Stomach smooth muscle (tissue), 2 donors: ENCODE results near the gene LRP10.
"Not testable (repeated sequence)": the region's sequence is repeated elsewhere in the genome, so short reads cannot be mapped to it uniquely, and the experiment has no call there.

Experiments used
- H3K27ac ChIP-seq: one replicate; pipeline ENCODE4 v1.7.0; 2013; ENCODE audit warnings: mild to moderate bottlenecking, low read length, inconsistent platforms
- H3K27me3 ChIP-seq, 2 donors: one replicate each; pipeline ENCODE4 v1.7.0; 2013; ENCODE audit warnings: low read length in 2 of 2; ENCODE audit not compliant: insufficient read depth in 2 of 2, control insufficient read depth in 1 of 2
- H3K36me3 ChIP-seq, 2 donors: one replicate each; pipeline ENCODE4 v1.7.0; 2013; ENCODE audit warnings: low read length in 2 of 2; ENCODE audit not compliant: control insufficient read depth in 2 of 2, insufficient read depth in 2 of 2
- H3K4me1 ChIP-seq: one replicate; pipeline ENCODE4 v1.7.0; 2013; ENCODE audit warnings: low read length; ENCODE audit not compliant: control insufficient read depth, insufficient read depth
- H3K4me3 ChIP-seq, 2 donors: one replicate each; pipeline ENCODE4 v1.7.0; 2013; ENCODE audit warnings: low read length in 2 of 2
- H3K9ac ChIP-seq, 2 donors: one replicate each; pipeline ENCODE4 v1.7.0; 2013; ENCODE audit warnings: low read length in 2 of 2, mild to moderate bottlenecking in 1 of 2
- H3K9me3 ChIP-seq, 2 donors: one replicate each; pipeline ENCODE4 v1.7.0; 2013; ENCODE audit warnings: low read length in 2 of 2; ENCODE audit not compliant: control insufficient read depth in 2 of 2
- donor health status: healthy.
- donor health status: Pancreatic carcinoma.

LRP10 gene

DNA sequence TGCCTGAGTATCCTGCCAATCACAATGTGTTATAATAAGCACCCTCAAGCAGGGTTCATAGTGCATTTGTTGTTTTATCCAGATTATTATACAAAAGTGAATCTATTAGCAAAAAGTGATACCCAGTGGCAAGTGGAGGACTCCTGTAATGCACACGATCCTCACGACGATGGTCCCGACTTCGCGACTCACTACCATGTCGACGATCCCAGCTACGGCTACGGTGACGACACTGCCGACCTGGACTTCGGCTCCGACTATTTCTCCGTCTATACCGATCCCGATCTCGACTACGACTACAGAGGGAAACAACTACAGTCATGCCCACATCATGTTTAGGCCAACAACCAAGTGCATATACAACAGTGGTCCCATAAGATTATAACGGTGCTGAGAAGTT is 34.5 kb downstream of the LRP10 start:
- no peak overlapping the region for H3K9ac ChIP-seq
- H3K4me3 ChIP-seq: no peak overlapping the region
- peaks cover 64 to 65% of the 10 kb centered on the region in 2 donors for H3K36me3 ChIP-seq
- H3K27me3 ChIP-seq: no peaks in the 10 kb centered on the region
- no peaks in the 10 kb centered on the region for H3K9me3 ChIP-seq
- H3K4me1 ChIP-seq: no peaks in the 10 kb centered on the region
- H3K27ac ChIP-seq: no peak overlapping the region

DNA sequence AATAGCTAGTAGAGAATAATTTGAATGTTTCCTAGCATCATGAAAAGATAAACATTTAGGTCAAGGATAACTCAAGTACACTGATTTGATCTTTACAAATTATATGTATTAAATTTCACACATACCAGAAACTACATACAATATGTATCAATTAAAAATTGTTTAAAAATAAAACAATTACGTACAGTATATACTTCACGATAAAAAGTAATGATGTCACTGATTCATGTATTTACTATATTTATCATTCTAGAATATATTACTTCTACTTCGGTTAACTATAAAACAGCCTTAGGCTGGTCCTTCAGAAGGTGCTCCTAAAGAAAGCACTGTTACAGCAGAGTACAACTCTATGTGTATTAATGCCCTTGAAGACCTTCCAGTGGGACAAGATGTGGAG is 35.9 kb downstream of the LRP10 start:
- H3K36me3 ChIP-seq: peaks cover 53 to 55% of the 10 kb centered on the region in 2 donors
- H3K27me3 ChIP-seq: no peaks in the 10 kb centered on the region

DNA sequence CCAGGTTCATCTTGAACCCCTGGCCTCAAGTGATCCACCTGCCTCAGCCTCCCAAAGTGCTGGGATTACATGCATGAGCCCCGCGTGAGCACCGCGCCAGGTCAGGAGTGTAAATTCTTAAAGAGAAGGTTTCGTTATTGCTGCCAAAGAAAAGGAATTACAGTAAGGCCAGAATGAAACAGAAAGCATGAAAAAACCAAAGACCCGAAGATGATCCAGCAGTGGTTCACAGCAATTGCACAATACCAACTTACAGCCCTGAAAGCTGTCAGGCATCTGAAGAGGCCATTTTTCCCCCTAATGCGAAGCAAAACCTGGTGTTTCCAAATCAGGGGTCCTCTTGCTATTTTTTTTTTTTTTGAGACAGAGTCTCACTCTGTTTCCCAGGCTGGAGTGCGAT is 37.1 kb downstream of the LRP10 start:
- Histone ChIP-seq H3K4me3 (no peak overlapping the region), H3K27me3 (no peaks in the 10 kb centered on the region), H3K4me1 (no peaks in the 10 kb centered on the region), H3K27ac (no peak overlapping the region), H3K9me3 (no peaks in the 10 kb centered on the region), H3K9ac (no peak overlapping the region), H3K36me3 (peaks cover 44 to 47% of the 10 kb centered on the region in 2 donors)

More for the DNA sequence above, 35.9 kb downstream of the LRP10 start:
- Histone ChIP-seq H3K4me3 (no peak overlapping the region), H3K9ac (no peak overlapping the region), H3K4me1 (no peaks in the 10 kb centered on the region), H3K9me3 (no peaks in the 10 kb centered on the region), H3K27ac (no peak overlapping the region)

DNA sequence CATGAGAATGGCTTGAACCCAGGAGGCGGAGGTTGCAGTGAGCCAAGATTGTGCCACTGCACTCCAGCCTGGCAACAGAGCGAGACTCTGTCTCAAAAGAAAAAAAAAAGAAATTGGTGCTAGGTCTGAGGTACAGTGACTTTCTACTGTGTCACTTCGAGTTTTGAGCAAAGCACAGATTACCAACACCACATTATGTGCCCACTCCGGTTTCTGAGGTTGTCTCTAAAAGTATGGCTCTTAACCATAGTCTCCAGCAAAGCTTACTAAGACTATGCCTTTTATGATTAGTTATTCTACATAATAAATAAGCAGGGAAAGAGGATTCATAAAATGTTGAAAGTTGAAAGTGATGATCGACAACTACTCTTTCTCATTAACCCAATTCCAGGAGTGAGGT is 39.4 kb downstream of the LRP10 start:
- Histone ChIP-seq H3K27ac (no peak overlapping the region), H3K4me1 (peaks cover 2% of the 10 kb centered on the region), H3K9me3 (no peaks in the 10 kb centered on the region), H3K36me3 (peaks cover 21 to 25% of the 10 kb centered on the region in 2 donors), H3K4me3 (no peak overlapping the region), H3K27me3 (no peaks in the 10 kb centered on the region), H3K9ac (no peak overlapping the region)

- not testable (repeated sequence) for H3K27ac ChIP-seq, H3K9me3 ChIP-seq, H3K4me3 ChIP-seq
Observed at GRCh38 chr14:22914836-22915235, 43.3 kb downstream of the LRP10 start.

GRCh38 chr14:22915886-22916521 is 44.5 kb downstream of the LRP10 start:
- Histone ChIP-seq H3K4me1 (peaks cover 16% of the 10 kb centered on the region), H3K4me3 (no peak overlapping the region), H3K36me3 (peaks cover 8 to 12% of the 10 kb centered on the region in 2 donors), H3K9ac (no peak overlapping the region), H3K27ac (no peak overlapping the region), H3K9me3 (no peaks in the 10 kb centered on the region), H3K27me3 (no peaks in the 10 kb centered on the region)

More at GRCh38 chr14:22914836-22915235, 43.3 kb downstream of the LRP10 start:
- H3K9ac ChIP-seq, H3K36me3 ChIP-seq, H3K27me3 ChIP-seq: not testable (repeated sequence)
- H3K4me1 ChIP-seq: peaks cover 15% of the 10 kb centered on the region

GRCh38 chr14:22918804-22919600 is 47.5 kb downstream of the LRP10 start, which contains the start of gene RBM23:
Gene RBM23, minus strand, starts transcription at chr14:22919149.
- Histone ChIP-seq H3K4me1 (peaks cover 16% of the 10 kb centered on the region), H3K9ac (peak within 1 kb of the TSS; percentile 98 to 99), H3K9me3 (no peaks in the 10 kb centered on the region), H3K36me3 (peaks cover 26 to 29% of the 10 kb centered on the region in 2 donors), H3K27me3 (no peaks in the 10 kb centered on the region), H3K4me3 (peak within 1 kb of the TSS; percentile 98), H3K27ac (peak within 1 kb of the TSS; percentile 99)

DNA sequence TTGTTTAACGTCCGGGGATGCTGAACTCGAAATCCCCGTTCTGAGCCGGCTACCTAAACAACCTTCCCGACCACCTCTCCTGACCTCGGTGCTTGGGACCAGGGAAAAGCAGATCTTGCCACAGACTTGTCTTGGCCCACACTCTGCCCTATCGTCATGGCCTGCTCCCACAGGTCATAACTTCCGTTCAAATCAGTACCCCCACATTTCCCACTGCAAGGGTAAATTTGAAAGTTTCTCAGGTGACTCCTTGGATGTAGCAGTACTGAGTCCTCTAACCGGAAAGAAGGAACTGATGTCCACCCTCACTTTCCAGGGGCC is 48.0 kb downstream of the LRP10 start:
- H3K27ac ChIP-seq: peak overlapping the region; percentile 99
- no peaks in the 10 kb centered on the region for H3K27me3 ChIP-seq
- no peaks in the 10 kb centered on the region for H3K9me3 ChIP-seq
- peaks cover 16% of the 10 kb centered on the region for H3K4me1 ChIP-seq
- peak overlapping the region; percentile 75 to 87 for H3K9ac ChIP-seq
- peaks cover 31 to 34% of the 10 kb centered on the region in 2 donors for H3K36me3 ChIP-seq
- peak overlapping the region; percentile 74 to 98 for H3K4me3 ChIP-seq

DNA sequence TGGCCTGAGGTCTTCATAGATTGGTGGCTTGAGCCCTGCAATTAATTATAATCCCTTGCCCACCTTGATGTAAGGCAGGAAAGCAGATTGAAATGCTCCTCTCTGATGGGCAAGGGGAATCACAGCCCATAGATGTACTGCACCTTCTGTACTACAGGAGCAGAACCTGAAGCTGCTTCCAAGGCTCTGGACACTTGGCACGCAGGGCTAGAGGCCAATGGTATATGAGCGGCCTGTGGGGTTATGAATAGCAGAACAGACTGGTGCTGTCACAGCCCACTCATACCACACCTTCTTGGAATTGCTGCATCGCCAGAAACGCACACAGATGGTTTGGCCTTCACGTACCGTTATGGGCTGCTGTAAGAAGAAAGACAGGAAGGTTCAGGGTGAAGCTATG is 49.2 kb downstream of the LRP10 start:
- peaks cover 16% of the 10 kb centered on the region for H3K4me1 ChIP-seq
- no peaks in the 10 kb centered on the region for H3K9me3 ChIP-seq
- no peak overlapping the region for H3K4me3 ChIP-seq
- H3K9ac ChIP-seq: no peak overlapping the region
- H3K36me3 ChIP-seq: peaks cover 35 to 38% of the 10 kb centered on the region in 2 donors
- H3K27ac ChIP-seq: peak overlapping the region; percentile 99
- H3K27me3 ChIP-seq: no peaks in the 10 kb centered on the region

DNA sequence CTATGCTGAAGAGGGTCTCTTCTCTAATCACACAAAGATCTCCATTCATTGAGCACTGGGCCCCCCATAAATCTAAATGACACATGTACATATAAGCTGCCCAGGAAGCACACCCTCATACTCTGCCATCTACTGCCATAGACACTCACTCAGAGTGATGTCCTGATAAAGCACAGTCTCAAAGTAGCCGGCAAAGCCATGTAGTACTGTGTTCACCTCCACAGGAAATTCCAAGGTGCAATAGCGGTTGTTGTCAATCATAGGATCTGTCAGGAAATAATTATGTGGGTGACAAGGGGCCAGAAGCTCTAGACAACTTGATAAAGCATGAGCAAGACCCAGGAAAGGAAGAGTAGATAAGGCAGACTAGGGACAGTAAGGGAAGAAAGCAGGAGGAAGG is 50.8 kb downstream of the LRP10 start:
- Histone ChIP-seq H3K9me3 (no peaks in the 10 kb centered on the region), H3K36me3 (peaks cover 43 to 49% of the 10 kb centered on the region in 2 donors), H3K9ac (no peak overlapping the region), H3K27ac (no peak overlapping the region), H3K4me1 (peaks cover 19% of the 10 kb centered on the region), H3K4me3 (no peak overlapping the region), H3K27me3 (no peaks in the 10 kb centered on the region)

GRCh38 chr14:22923746-22924145 is 52.2 kb downstream of the LRP10 start:
- no peak overlapping the region for H3K9ac ChIP-seq
- no peaks in the 10 kb centered on the region for H3K27me3 ChIP-seq
- peaks cover 43 to 50% of the 10 kb centered on the region in 2 donors for H3K36me3 ChIP-seq
- peaks cover 22% of the 10 kb centered on the region for H3K4me1 ChIP-seq
- no peak overlapping the region for H3K4me3 ChIP-seq
- H3K9me3 ChIP-seq: no peaks in the 10 kb centered on the region
- no peak overlapping the region for H3K27ac ChIP-seq
